Breast epithelium (tissue), 3 donors: Measurements from ENCODE around the gene FTSJ3.

Experiments used
- POLR2AphosphoS5 ChIP-seq, 3 donors: sonication (generic); formaldehyde crosslinking; IDR thresholded peaks; one replicate each; pipeline ENCODE4 v1.6.1; 2017; ENCODE audit warnings: antibody characterized with exemption in 3 of 3
- TF ChIP-seq, protein P1 (sequence below), 3 donors: fragments of 450-650 bp; IDR thresholded peaks; one replicate each; pipeline ENCODE4 v1.5.1; 2016 to 2017; ENCODE audit warnings: antibody characterized with exemption in 3 of 3, mild to moderate bottlenecking in 3 of 3, moderate library complexity in 3 of 3

DNA sequence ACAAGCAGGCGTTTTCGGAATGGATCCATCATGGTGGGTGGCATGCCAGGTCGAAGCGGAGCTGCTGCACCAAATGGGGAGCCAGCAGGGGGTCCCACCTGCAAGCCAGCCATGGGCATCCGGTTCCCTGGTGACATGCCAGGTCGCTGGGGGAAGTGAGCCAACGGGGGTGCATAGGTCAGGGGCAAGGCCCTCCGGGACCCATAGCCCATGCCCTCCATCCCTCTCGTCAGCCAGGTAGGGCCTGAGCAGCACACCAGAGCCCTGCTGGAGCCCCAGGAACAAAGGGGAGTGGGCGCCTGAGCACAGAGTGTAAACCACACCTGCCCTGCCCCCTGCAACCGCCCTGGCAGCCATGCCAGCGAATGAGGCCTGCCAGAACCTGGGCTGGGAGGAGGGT lies 10.0 kb upstream of the FTSJ3 start:
- TF ChIP-seq, protein P1, sequence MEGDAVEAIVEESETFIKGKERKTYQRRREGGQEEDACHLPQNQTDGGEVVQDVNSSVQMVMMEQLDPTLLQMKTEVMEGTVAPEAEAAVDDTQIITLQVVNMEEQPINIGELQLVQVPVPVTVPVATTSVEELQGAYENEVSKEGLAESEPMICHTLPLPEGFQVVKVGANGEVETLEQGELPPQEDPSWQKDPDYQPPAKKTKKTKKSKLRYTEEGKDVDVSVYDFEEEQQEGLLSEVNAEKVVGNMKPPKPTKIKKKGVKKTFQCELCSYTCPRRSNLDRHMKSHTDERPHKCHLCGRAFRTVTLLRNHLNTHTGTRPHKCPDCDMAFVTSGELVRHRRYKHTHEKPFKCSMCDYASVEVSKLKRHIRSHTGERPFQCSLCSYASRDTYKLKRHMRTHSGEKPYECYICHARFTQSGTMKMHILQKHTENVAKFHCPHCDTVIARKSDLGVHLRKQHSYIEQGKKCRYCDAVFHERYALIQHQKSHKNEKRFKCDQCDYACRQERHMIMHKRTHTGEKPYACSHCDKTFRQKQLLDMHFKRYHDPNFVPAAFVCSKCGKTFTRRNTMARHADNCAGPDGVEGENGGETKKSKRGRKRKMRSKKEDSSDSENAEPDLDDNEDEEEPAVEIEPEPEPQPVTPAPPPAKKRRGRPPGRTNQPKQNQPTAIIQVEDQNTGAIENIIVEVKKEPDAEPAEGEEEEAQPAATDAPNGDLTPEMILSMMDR (IDR thresholded peaks at IDR 0.05) = no peak
- no peak for TF ChIP-seq POLR2AphosphoS5 (IDR thresholded peaks at IDR 0.05)
